H1 (cell line): ENCODE measurements around the gene RETREG1. TPM values are rescaled to one million over a fixed set of nuclear protein-coding genes. Genes with fewer than 3 reads are reported as not detected.

Experiments used
- CTCF ChIA-PET: fragments of 300-600 bp; sonication (Branson Sonifier 250); formaldehyde crosslinking; loops from one replicate; lab custom pipeline; 2021; ENCODE audit not compliant: partially characterized antibody; lab: Charles Lee
- POLR2A ChIA-PET: fragments of 300-600 bp; sonication (Branson Sonifier 250); formaldehyde crosslinking; loops from one replicate; lab custom pipeline; 2021; ENCODE audit warnings: inconsistent platforms; ENCODE audit not compliant: partially characterized antibody; lab: Charles Lee
- DNase-seq, 2 experiments: peaks; one replicate each; pipeline versions ENCODE4 v3.0.0 to v3.0.0-alpha.2; 2010 to 2022; ENCODE audit warnings: low spot score in 2 of 2, low read depth in 1 of 2, mixed read lengths in 1 of 2
- FAIRE-seq: peaks from 2 replicates; lab custom pipeline; 2011; peaks lifted over from hg19 to GRCh38; lab: Jason Lieb, UNC
- H2AFZ ChIP-seq: 2 replicates; pipeline ENCODE4 v1.8.1; 2012; ENCODE audit warnings: low read length, inconsistent platforms
- H2AK5ac ChIP-seq: 2 replicates; pipeline ENCODE4 v1.6.1; 2013; ENCODE audit warnings: low read depth, low read length
- H2BK120ac ChIP-seq: replicated peaks from 2 replicates; pipeline ENCODE3; 2013; ENCODE audit warnings: low read depth, low read length, inconsistent platforms
- H2BK12ac ChIP-seq: 2 replicates; pipeline ENCODE4 v1.6.1; 2013; ENCODE audit warnings: low read depth, low read length
- H2BK15ac ChIP-seq: 2 replicates; pipeline ENCODE4 v1.6.1; 2013; ENCODE audit warnings: low read length
- H2BK20ac ChIP-seq: 2 replicates; pipeline ENCODE4 v1.6.1; 2013; ENCODE audit warnings: low read length
- H2BK5ac ChIP-seq: 2 replicates; pipeline ENCODE4 v1.6.1; 2013; ENCODE audit warnings: low read depth, low read length
- H3K14ac ChIP-seq: 2 replicates; pipeline ENCODE4 v1.6.1; 2013; ENCODE audit warnings: inconsistent platforms; ENCODE audit not compliant: insufficient read length
- H3K18ac ChIP-seq: 2 replicates; pipeline ENCODE4 v1.6.1; 2013; ENCODE audit warnings: low read length; ENCODE audit errors: extremely low read depth
- H3K23ac ChIP-seq: 2 replicates; pipeline ENCODE4 v1.6.1; 2013; ENCODE audit warnings: inconsistent platforms; ENCODE audit not compliant: insufficient read length
- H3K23me2 ChIP-seq: 2 replicates; pipeline ENCODE4 v1.6.1; 2013; ENCODE audit warnings: low read depth, low read length
- H3K27ac ChIP-seq: 2 replicates; pipeline ENCODE4 v1.6.1; 2011; ENCODE audit warnings: low read depth, low read length, inconsistent platforms
- H3K27me3 ChIP-seq, 4 experiments: replicated peaks in 1 of 4; 1 replicate in 1 of 4; 2 replicates in 3 of 4; pipeline versions ENCODE4 v1.6.1 to v1.8.1; 2011 to 2013; ENCODE audit warnings: low read length in 3 of 4, mild to moderate bottlenecking in 3 of 4, inconsistent platforms in 2 of 4, mixed read lengths in 2 of 4, moderate library complexity in 1 of 4; ENCODE audit not compliant: control insufficient read depth in 3 of 4, insufficient read depth in 3 of 4; ENCODE audit errors: extremely low read depth in 1 of 4
- H3K36me3 ChIP-seq, 4 experiments: 2 replicates each; pipeline versions ENCODE4 v1.6.1 to v1.8.1; 2011 to 2013; ENCODE audit warnings: mild to moderate bottlenecking in 4 of 4, low read length in 3 of 4, moderate library complexity in 2 of 4, control low read depth in 1 of 4, inconsistent platforms in 1 of 4; ENCODE audit not compliant: insufficient read depth in 4 of 4, control insufficient read depth in 2 of 4
- H3K4ac ChIP-seq: replicated peaks from 2 replicates; pipeline ENCODE3; 2013; ENCODE audit warnings: low read length, low read depth, mixed read lengths, inconsistent platforms; ENCODE audit not compliant: insufficient read length
- H3K4me1 ChIP-seq, 4 experiments: replicated peaks in 1 of 4; 1 replicate in 1 of 4; 2 replicates in 3 of 4; pipeline versions ENCODE4 v1.6.1 to v1.8.1; 2011 to 2013; ENCODE audit warnings: low read length in 3 of 4, inconsistent platforms in 2 of 4, mixed read lengths in 1 of 4; ENCODE audit not compliant: insufficient read depth in 4 of 4, control insufficient read depth in 3 of 4
- H3K4me2 ChIP-seq, 2 experiments: 2 replicates each; pipeline versions ENCODE4 v1.6.1 to v1.8.1; 2011 to 2013; ENCODE audit warnings: low read depth in 2 of 2, low read length in 2 of 2, control low read depth in 1 of 2, inconsistent platforms in 1 of 2, mild to moderate bottlenecking in 1 of 2; ENCODE audit not compliant: insufficient read depth in 1 of 2
- H3K4me3 ChIP-seq, 4 experiments: fragments of 200-600, 300-600 bp in 1 of 4; sonication (generic), shearing (Covaris generic), sonication (Bioruptor Twin) in 1 of 4; 2 replicates each; pipeline versions ENCODE4 v1.5.1 to v1.8.1; 2011 to 2016; ENCODE audit warnings: low read length in 4 of 4, low read depth in 3 of 4, control low read depth in 2 of 4, inconsistent platforms in 2 of 4, mild to moderate bottlenecking in 2 of 4, mixed read lengths in 1 of 4, moderate library complexity in 1 of 4; ENCODE audit not compliant: insufficient read depth in 2 of 4; ENCODE audit errors: extremely low read depth in 1 of 4
- H3K56ac ChIP-seq: replicated peaks from 2 replicates; pipeline ENCODE3; 2013; ENCODE audit warnings: low read depth, mild to moderate bottlenecking, mixed read lengths, low read length, inconsistent platforms; ENCODE audit not compliant: insufficient read length
- H3K79me1 ChIP-seq: 2 replicates; pipeline ENCODE4 v1.6.1; 2013; ENCODE audit warnings: low read depth, low read length, control low read depth
- H3K79me2 ChIP-seq, 2 experiments: 2 replicates each; pipeline versions ENCODE4 v1.6.1 to v1.8.1; 2012 to 2013; ENCODE audit warnings: low read length in 2 of 2, mild to moderate bottlenecking in 2 of 2, inconsistent platforms in 1 of 2; ENCODE audit not compliant: insufficient read depth in 2 of 2, control insufficient read depth in 1 of 2
- H3K9ac ChIP-seq, 4 experiments: replicated peaks in 1 of 4; 1 replicate in 1 of 4; 2 replicates in 3 of 4; pipeline versions ENCODE4 v1.6.1 to v1.8.1; 2011 to 2013; ENCODE audit warnings: low read depth in 3 of 4, low read length in 3 of 4, control low read depth in 2 of 4, mild to moderate bottlenecking in 2 of 4, moderate library complexity in 2 of 4, inconsistent platforms in 1 of 4; ENCODE audit errors: extremely low read depth in 1 of 4
- H3K9me3 ChIP-seq, 2 experiments: 2 replicates each; pipeline versions ENCODE4 v1.6.1 to v1.8.1; 2012 to 2013; ENCODE audit warnings: mild to moderate bottlenecking in 2 of 2, moderate library complexity in 2 of 2, control low read depth in 1 of 2, inconsistent platforms in 1 of 2, low read depth in 1 of 2, low read length in 1 of 2, mixed read lengths in 1 of 2; ENCODE audit not compliant: insufficient read depth in 2 of 2
- H4K20me1 ChIP-seq, 2 experiments: replicated peaks in 1 of 2; 2 replicates each; pipeline versions ENCODE3 to v1.8.1; 2011 to 2013; ENCODE audit warnings: inconsistent platforms in 2 of 2, low read length in 2 of 2, mild to moderate bottlenecking in 1 of 2; ENCODE audit not compliant: insufficient read depth in 2 of 2, control insufficient read depth in 1 of 2
- H4K5ac ChIP-seq: 2 replicates; pipeline ENCODE4 v1.6.1; 2013; ENCODE audit warnings: low read length, low read depth, mixed read lengths, inconsistent platforms; ENCODE audit not compliant: insufficient read length
- H4K8ac ChIP-seq: 2 replicates; pipeline ENCODE4 v1.8.0; 2013; ENCODE audit warnings: mild to moderate bottlenecking, moderate library complexity, low read length, inconsistent platforms; ENCODE audit not compliant: insufficient read depth; ENCODE audit errors: extremely low read depth
- H4K91ac ChIP-seq: replicated peaks from 2 replicates; pipeline ENCODE3; 2013; ENCODE audit warnings: low read length, mixed read lengths, inconsistent platforms; ENCODE audit not compliant: insufficient read length
- KDM5A ChIP-seq: fragments of 200-600 bp; IDR thresholded peaks from 2 replicates; pipeline ENCODE4 v1.7.1; 2012; ENCODE audit warnings: mild to moderate bottlenecking, low read length, inconsistent platforms, mixed read lengths
- RXRA ChIP-seq: IDR thresholded peaks from 2 replicates; pipeline ENCODE4 v1.6.1; 2011; ENCODE audit warnings: low read depth, mild to moderate bottlenecking, low read length, moderate library complexity; ENCODE audit not compliant: insufficient read depth
- SAP30 ChIP-seq: fragments of 300-600 bp; sonication (generic); IDR thresholded peaks from 2 replicates; pipeline ENCODE4 v1.7.1; 2012; ENCODE audit warnings: low read length, moderate library complexity, mild to moderate bottlenecking, inconsistent platforms; ENCODE audit not compliant: insufficient read depth, insufficient replicate concordance
- WGBS, 2 experiments: shearing (Covaris generic) in 1 of 2; methylation state at CpG; one replicate each; pipeline versions ENCODE4 v1.1.6 to v1.1.7; 2013 to 2015; ENCODE audit warnings: low lambda C conversion rate in 2 of 2, mixed read lengths in 2 of 2, inconsistent platforms in 1 of 2, low coverage in 1 of 2, missing lambda C conversion rate in 1 of 2; ENCODE audit not compliant: insufficient replicate concordance in 2 of 2, insufficient coverage in 1 of 2, insufficient read length in 1 of 2; ENCODE audit errors: extremely low coverage in 1 of 2, missing lambda C conversion rate in 1 of 2; 5-methylcytosine and 5-hydroxymethylcytosine counted together
- polyA plus RNA-seq, 7 experiments: library from polyadenylated mRNA; depleted of rRNA in 3 of 7; stranded (reverse) in 5 of 7; unstranded in 2 of 7; fragments of >200 nt in 5 of 7; fragments of 200-250 nt in 2 of 7; gene quantifications; 1 replicate in 5 of 7; 2 replicates in 1 of 7; 4 replicates in 1 of 7; pipeline versions ENCODE4 v1.2.1 to v1.2.3, GENCODE V29; 2011 to 2013; ENCODE audit warnings: missing spikeins in 2 of 7, mixed read lengths in 2 of 7
- total RNA-seq: library from RNA; stranded (reverse); fragmentation: NEBNext Ultra II Directional; extraction: Animal tissue kit (Norgen Biotek cat#: 25700); gene quantifications from 2 replicates; pipeline ENCODE4 v1.2.1, GENCODE V29; 2021

Gene RETREG1
- total and polyA plus RNA-seq, 2 of the 8 experiments (the other 6 are each of a cell fraction or from before 2014, with no cell fraction given), result 0.62 to 1.9 TPM

- H3K9ac ChIP-seq, result no peak overlapping the region
- POLR2A ChIA-PET, result no interaction called here
- H3K4me2 ChIP-seq, result no peak overlapping the region
These were observed 130.1 kb downstream of the RETREG1 start for GRCh38 chr5:16486711-16487111.

More at GRCh38 chr5:16486711-16487111, 130.1 kb downstream of the RETREG1 start:
- H3K4me1 ChIP-seq, result no peaks in the 10 kb centered on the region
- no peak overlapping the region for H4K5ac ChIP-seq
- H2BK12ac ChIP-seq, result no peak overlapping the region
- H3K79me2 ChIP-seq, result no peaks in the 10 kb centered on the region
- no peak overlapping the region for H4K8ac ChIP-seq
- no peak overlapping the region for H2BK20ac ChIP-seq
- H3K4ac ChIP-seq, result no peak overlapping the region
- H3K36me3 ChIP-seq, result no peaks in the 10 kb centered on the region
- H3K23me2 ChIP-seq, result no peaks in the 10 kb centered on the region
- no peak for FAIRE-seq
- no peak overlapping the region for H4K91ac ChIP-seq
- H3K56ac ChIP-seq, result no peak overlapping the region
- TF ChIP-seq RXRA (no peak), KDM5A (no peak), SAP30 (no peak)
- no peaks in the 10 kb centered on the region for H4K20me1 ChIP-seq
- no peak overlapping the region for H3K14ac ChIP-seq
- CTCF ChIA-PET, result interaction anchor here (9.7 kb wide), 1 partner anchor 62 kb away, joined by 155 read pairs; no protein-coding TSS in a partner anchor
- no peak overlapping the region for H3K18ac ChIP-seq
- WGBS, 2 experiments, result 88% methylated on average over 4 of the region's 4 CpGs; no CpG with 5 or more reads in 1 of the 2 experiments
- H2BK5ac ChIP-seq, result no peak overlapping the region
- no peaks in the 10 kb centered on the region for H3K79me1 ChIP-seq
- H3K9me3 ChIP-seq, result no peaks in the 10 kb centered on the region
- H2AK5ac ChIP-seq, result no peak overlapping the region
- no peak overlapping the region for H2BK120ac ChIP-seq
- H3K27ac ChIP-seq, result no peak overlapping the region
- H2BK15ac ChIP-seq, result no peak overlapping the region
- H3K4me3 ChIP-seq, result no peak overlapping the region
- no peaks in the 10 kb centered on the region for H3K27me3 ChIP-seq
- DNase-seq, result no peak
- H2AFZ ChIP-seq, result no peak overlapping the region
- no peak overlapping the region for H3K23ac ChIP-seq
